Keratinocyte (primary cell): ENCODE data around the gene ZDHHC3. TPM values are rescaled to one million over a fixed set of nuclear protein-coding genes. Genes with fewer than 3 reads are reported as not detected.

Experiments
- DNase-seq: peaks from one replicate; pipeline ENCODE4 v3.0.0-alpha.2; 2011; ENCODE audit warnings: low read depth, missing footprints, low spot score
- FAIRE-seq: peaks from 2 replicates; lab custom pipeline; 2011; peaks lifted over from hg19 to GRCh38; lab: Jason Lieb, UNC
- H2AFZ ChIP-seq: 2 replicates; pipeline ENCODE4 v1.6.0; 2012; ENCODE audit warnings: low read length, control low read depth, inconsistent platforms; ENCODE audit not compliant: control insufficient read depth
- H3K27ac ChIP-seq: 2 replicates; pipeline ENCODE4 v1.5.1; 2011; ENCODE audit warnings: low read length; ENCODE audit not compliant: control insufficient read depth, insufficient read depth
- H3K27me3 ChIP-seq: 3 replicates; pipeline ENCODE4 v1.6.0; 2011; ENCODE audit warnings: low read length; ENCODE audit not compliant: control insufficient read depth, insufficient read depth; ENCODE audit errors: extremely low read depth
- H3K36me3 ChIP-seq, 2 experiments: 2 replicates in 1 of 2; 3 replicates in 1 of 2; pipeline ENCODE4 v1.5.1; 2011; ENCODE audit warnings: low read length in 2 of 2, mild to moderate bottlenecking in 1 of 2; ENCODE audit not compliant: control insufficient read depth in 2 of 2, insufficient read depth in 2 of 2; ENCODE audit errors: extremely low read depth in 1 of 2
- H3K4me1 ChIP-seq: 3 replicates; pipeline ENCODE4 v1.5.1; 2011; ENCODE audit warnings: low read length; ENCODE audit not compliant: control insufficient read depth, insufficient read depth; ENCODE audit errors: extremely low read depth
- H3K4me2 ChIP-seq: 3 replicates; pipeline ENCODE4 v1.6.0; 2011; ENCODE audit warnings: low read depth, low read length; ENCODE audit not compliant: control insufficient read depth, insufficient read depth; ENCODE audit errors: extremely low read depth
- H3K4me3 ChIP-seq, 3 experiments: fragments of 200-600 bp in 1 of 3; sonication (generic) in 1 of 3; 2 replicates in 2 of 3; 3 replicates in 1 of 3; pipeline ENCODE4 v1.5.1; 2011 to 2016; ENCODE audit warnings: low read length in 3 of 3, mild to moderate bottlenecking in 3 of 3, control low read depth in 2 of 3, inconsistent platforms in 1 of 3, low read depth in 1 of 3, mixed read lengths in 1 of 3, mixed run types in 1 of 3, moderate library complexity in 1 of 3; ENCODE audit not compliant: control insufficient read depth in 2 of 3, insufficient read depth in 2 of 3; ENCODE audit errors: extremely low read depth in 1 of 3
- H3K79me2 ChIP-seq: 2 replicates; pipeline ENCODE4 v1.6.0; 2012; ENCODE audit warnings: low read length; ENCODE audit not compliant: control insufficient read depth, insufficient read depth
- H3K9ac ChIP-seq: 3 replicates; pipeline ENCODE4 v1.6.0; 2011; ENCODE audit warnings: low read length; ENCODE audit not compliant: control insufficient read depth, insufficient read depth; ENCODE audit errors: extremely low read depth
- H3K9me1 ChIP-seq: 3 replicates; pipeline ENCODE4 v1.6.0; 2011; ENCODE audit warnings: low read length; ENCODE audit not compliant: control insufficient read depth, insufficient read depth; ENCODE audit errors: extremely low read depth
- H3K9me3 ChIP-seq: 2 replicates; pipeline ENCODE4 v1.5.1; 2012; ENCODE audit warnings: low read depth, low read length; ENCODE audit not compliant: control insufficient read depth
- H4K20me1 ChIP-seq: 3 replicates; pipeline ENCODE4 v1.6.0; 2011; ENCODE audit warnings: low read length; ENCODE audit not compliant: control insufficient read depth, insufficient read depth; ENCODE audit errors: extremely low read depth
- EZH2 ChIP-seq: IDR thresholded peaks from one replicate; pipeline ENCODE4 v1.6.1; 2012; ENCODE audit warnings: inconsistent platforms, mild to moderate bottlenecking, low read length, moderate library complexity
- dilution Hi-C: fragments of 300-500 bp; cut with MboI; formaldehyde crosslinking; loops from one replicate; pipeline ENCODE4 v1.7.0; 2020; ENCODE audit warnings: low sequenced_read_pairs; ENCODE audit not compliant: extremely low pct_ligation_motif_present
- polyA plus RNA-seq, 5 experiments: library from polyadenylated mRNA; depleted of rRNA in 3 of 5; stranded (reverse) in 3 of 5; stranded (forward) in 1 of 5; unstranded in 1 of 5; fragments of >200 nt; gene quantifications; 1 replicate in 1 of 5; 2 replicates in 3 of 5; 3 replicates in 1 of 5; pipeline versions ENCODE4 v1.2.1 to v1.2.3, GENCODE V29; 2011 to 2012; ENCODE audit warnings: missing spikeins in 2 of 5, low read depth in 1 of 5, low replicate concordance in 1 of 5
- TF ChIP-seq, protein P1 (sequence below), 3 experiments: IDR thresholded peaks in 1 of 3; conservative IDR thresholded peaks in 1 of 3; optimal IDR thresholded peaks in 1 of 3; 2 replicates in 2 of 3; 3 replicates in 1 of 3; pipeline versions ENCODE3 to v1.5.1; 2011; ENCODE audit warnings: low read length in 3 of 3, mild to moderate bottlenecking in 3 of 3, moderate library complexity in 2 of 3, control low read depth in 1 of 3, inconsistent platforms in 1 of 3; ENCODE audit not compliant: insufficient read depth in 2 of 3; ENCODE audit errors: extremely low read depth in 1 of 3

ZDHHC3 gene
- polyA plus RNA-seq, 1 donor (not counting 4 experiments of a cell fraction or from before 2014, with no cell fraction given): 151 TPM

DNA sequence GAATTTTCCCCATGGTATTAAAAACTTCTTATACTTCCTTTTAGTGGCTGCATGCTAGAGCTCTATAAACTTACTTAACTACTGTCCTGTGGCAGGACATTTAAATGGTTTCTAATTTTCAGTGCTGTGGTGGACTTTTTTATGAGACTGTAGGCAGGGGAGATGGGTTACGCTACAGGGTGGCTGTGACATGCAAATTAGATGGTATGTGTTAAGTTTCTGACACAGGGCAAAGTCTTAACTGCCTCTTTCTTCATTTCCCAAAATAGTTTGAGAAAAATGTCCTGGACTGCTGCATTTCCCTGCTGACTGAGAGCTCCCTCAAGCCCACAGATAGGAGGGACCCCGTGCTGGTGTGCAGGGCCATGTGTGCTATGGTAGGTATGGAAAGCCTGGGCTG lies 79.5 kb downstream of the ZDHHC3 start:
- Histone ChIP-seq H3K27me3 (no peaks in the 10 kb centered on the region), H3K4me2 (no peak overlapping the region), H3K9ac (no peak overlapping the region), H3K36me3 (no peaks in the 10 kb centered on the region), H2AFZ (no peak overlapping the region), H3K9me3 (no peaks in the 10 kb centered on the region), H3K4me1 (peaks cover 24% of the 10 kb centered on the region), H3K79me2 (no peaks in the 10 kb centered on the region), H3K9me1 (no peaks in the 10 kb centered on the region), H3K4me3 (no peak overlapping the region), H4K20me1 (no peaks in the 10 kb centered on the region), H3K27ac (no peak overlapping the region)
- dilution Hi-C loops: no loop called here
- TF ChIP-seq, protein P1, sequence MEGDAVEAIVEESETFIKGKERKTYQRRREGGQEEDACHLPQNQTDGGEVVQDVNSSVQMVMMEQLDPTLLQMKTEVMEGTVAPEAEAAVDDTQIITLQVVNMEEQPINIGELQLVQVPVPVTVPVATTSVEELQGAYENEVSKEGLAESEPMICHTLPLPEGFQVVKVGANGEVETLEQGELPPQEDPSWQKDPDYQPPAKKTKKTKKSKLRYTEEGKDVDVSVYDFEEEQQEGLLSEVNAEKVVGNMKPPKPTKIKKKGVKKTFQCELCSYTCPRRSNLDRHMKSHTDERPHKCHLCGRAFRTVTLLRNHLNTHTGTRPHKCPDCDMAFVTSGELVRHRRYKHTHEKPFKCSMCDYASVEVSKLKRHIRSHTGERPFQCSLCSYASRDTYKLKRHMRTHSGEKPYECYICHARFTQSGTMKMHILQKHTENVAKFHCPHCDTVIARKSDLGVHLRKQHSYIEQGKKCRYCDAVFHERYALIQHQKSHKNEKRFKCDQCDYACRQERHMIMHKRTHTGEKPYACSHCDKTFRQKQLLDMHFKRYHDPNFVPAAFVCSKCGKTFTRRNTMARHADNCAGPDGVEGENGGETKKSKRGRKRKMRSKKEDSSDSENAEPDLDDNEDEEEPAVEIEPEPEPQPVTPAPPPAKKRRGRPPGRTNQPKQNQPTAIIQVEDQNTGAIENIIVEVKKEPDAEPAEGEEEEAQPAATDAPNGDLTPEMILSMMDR (optimal IDR thresholded peaks at IDR 0.05 in 1 of 3, IDR thresholded peaks at IDR 0.05 in 1 of 3, conservative IDR thresholded peaks at IDR 0.05 in 1 of 3; ENCODE audit: extremely low read depth in 1 of 3, insufficient read depth in 2 of 3, low read length in 3 of 3): no peak
- TF ChIP-seq EZH2: no peak
- DNase-seq (no peak), FAIRE-seq (no peak)

DNA sequence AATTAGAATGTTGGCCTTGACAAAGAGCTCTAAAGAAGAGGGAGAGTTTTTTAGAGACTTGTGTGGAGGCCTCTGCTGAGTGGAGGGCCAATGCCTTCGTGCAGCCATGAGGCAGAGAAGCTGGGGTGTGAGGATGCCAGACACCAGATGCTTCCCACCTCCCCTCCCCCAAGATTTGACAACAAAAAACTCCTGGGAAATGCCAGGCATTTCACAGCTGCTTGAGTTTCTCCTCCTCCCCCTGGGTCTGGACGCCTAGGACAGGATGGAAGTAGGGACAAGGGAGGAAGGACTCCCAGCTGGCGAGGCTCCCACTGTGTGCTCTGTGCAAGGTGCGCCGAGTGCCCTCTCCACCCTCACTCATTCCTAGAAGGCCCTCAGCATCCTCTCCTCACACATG lies 81.5 kb downstream of the ZDHHC3 start:
- TF ChIP-seq, protein P1 (optimal IDR thresholded peaks at IDR 0.05 in 1 of 3, IDR thresholded peaks at IDR 0.05 in 1 of 3, conservative IDR thresholded peaks at IDR 0.05 in 1 of 3; ENCODE audit: extremely low read depth in 1 of 3, insufficient read depth in 2 of 3, low read length in 3 of 3): no peak
- no peak for TF ChIP-seq EZH2

More for the DNA sequence above, 81.5 kb downstream of the ZDHHC3 start:
- Histone ChIP-seq H3K27me3 (no peaks in the 10 kb centered on the region), H3K27ac (no peak overlapping the region), H4K20me1 (no peaks in the 10 kb centered on the region), H3K79me2 (no peaks in the 10 kb centered on the region), H3K4me3 (no peak overlapping the region), H3K9me1 (no peaks in the 10 kb centered on the region), H2AFZ (no peak overlapping the region), H3K9me3 (no peaks in the 10 kb centered on the region), H3K4me2 (no peak overlapping the region), H3K36me3 (no peaks in the 10 kb centered on the region), H3K4me1 (peaks cover 19% of the 10 kb centered on the region), H3K9ac (no peak overlapping the region)
- dilution Hi-C loops: no loop called here
- DNase-seq (no peak), FAIRE-seq (no peak)
